BE2C (cell line): ENCODE measurements around the gene CFAP70. TPM values are rescaled to one million over a fixed set of nuclear protein-coding genes. Genes with fewer than 3 reads are reported as not detected.
A peak's percentile ranks its signal among the peaks of the same experiment; 100 is the strongest.

Experiments
- DNase-seq: peaks from one replicate; pipeline ENCODE4 v3.0.0-alpha.2; 2020
- H3K27me3 ChIP-seq: fragments of 250-450 bp; sonication (Bioruptor Pico); 2 replicates; pipeline ENCODE4 v1.5.1; 2020; ENCODE audit warnings: mild to moderate bottlenecking
- H3K36me3 ChIP-seq: fragments of 250-450 bp; sonication (Bioruptor Pico); 2 replicates; pipeline ENCODE4 v1.5.1; 2020; ENCODE audit warnings: mild to moderate bottlenecking
- H3K4me1 ChIP-seq: fragments of 250-450 bp; sonication (Bioruptor Pico); 2 replicates; pipeline ENCODE4 v1.5.1; 2020
- H3K4me3 ChIP-seq: 2 replicates; pipeline ENCODE4 v1.5.1; 2011; ENCODE audit warnings: low read depth, low read length
- H3K9me3 ChIP-seq: fragments of 250-450 bp; sonication (Bioruptor Pico); 2 replicates; pipeline ENCODE4 v1.5.1; 2020
- CTCF ChIP-seq: IDR thresholded peaks from 2 replicates; pipeline ENCODE4 v1.5.1; 2012; ENCODE audit warnings: mild to moderate bottlenecking, low read depth, low read length
- polyA plus RNA-seq: library from polyadenylated mRNA; unstranded; fragments of >200 nt; gene quantifications from one replicate; pipeline ENCODE4 v1.2.1, GENCODE V29; 2012; ENCODE audit warnings: low read depth, missing spikeins; ENCODE audit not compliant: insufficient read length, insufficient read depth

The CFAP70 gene
- 0.79 TPM for polyA plus RNA-seq

DNA sequence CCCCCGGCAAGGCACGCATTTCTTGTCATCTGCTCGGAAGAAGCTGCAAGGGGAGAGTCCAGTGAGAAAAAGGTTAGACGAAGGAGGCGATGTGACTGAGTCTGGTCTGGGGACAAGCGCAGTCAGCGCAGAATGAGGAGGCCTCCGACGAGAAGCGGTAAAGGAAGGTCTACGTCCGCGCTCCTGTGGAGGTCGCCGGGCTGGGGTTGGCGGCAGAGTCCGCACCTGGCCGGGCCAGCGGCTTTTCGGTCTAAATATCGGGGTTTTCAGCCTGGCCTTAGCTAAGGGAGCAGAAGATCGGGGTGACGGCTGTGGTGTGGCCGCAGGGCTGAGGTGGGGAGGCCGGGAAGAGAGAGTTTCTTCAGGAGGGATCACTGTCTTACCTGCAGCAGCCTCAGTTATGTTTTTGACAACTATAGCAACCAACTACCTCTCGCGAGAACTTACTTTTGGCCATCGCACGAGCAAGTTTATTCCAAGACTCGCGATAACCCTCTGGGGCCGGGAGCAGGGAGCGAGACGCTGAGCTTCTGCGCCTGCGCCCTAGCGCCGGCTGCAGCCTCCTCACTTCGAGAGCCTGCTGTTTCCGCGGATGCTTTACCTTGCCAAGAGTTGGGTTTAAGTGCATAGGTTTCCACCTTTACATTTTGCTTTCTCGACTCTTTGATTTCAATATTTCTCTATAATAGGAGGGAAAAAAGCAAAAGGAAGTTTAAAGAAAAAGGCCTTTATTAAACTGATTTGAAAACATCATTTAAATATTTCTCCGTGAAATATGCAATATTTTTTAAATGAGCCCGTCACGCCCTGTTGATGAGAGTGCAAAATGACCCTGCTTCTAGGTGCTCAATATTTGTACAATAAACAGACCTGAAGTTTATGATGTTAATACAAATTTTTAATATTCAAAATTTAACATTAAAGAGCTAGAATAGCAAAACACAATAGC lies at the start of gene CFAP70:
CFAP70 (minus strand) TSS at position 534 of the 949 bp plus-strand sequence. CDS start 4,068 bp downstream, outside the sequence.
- H3K4me1 ChIP-seq = no peaks in the 10 kb centered on the region
- TF ChIP-seq CTCF = no peak
- peak within 1 kb of the TSS; percentile 85 for H3K4me3 ChIP-seq
- H3K27me3 ChIP-seq = peaks cover 30% of the 10 kb centered on the region
- peak; percentile 95 for DNase-seq
- no peaks in the 10 kb centered on the region for H3K36me3 ChIP-seq
- H3K9me3 ChIP-seq = no peaks in the 10 kb centered on the region

DNA sequence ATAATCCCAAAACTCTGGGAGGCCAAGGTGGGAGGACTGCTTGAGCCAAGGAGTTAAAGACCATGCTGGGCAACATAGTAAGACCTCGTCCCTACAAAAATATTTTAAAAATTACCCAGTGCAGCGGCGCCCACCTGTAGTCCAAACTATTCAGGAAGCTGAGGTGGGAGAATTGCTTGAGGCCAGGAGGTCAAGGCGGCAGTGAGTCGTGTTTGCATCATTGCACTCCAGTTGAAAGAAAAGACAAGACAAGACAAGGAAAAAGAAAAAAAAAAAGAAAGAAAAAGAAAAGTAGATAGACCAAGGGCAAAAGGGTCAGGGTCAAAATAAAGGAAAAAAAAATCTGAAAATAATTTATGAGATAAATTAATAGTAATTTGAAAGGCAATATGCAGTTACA lies 49.4 kb upstream of the CFAP70 start:
- DNase-seq = no peak
- no peak for TF ChIP-seq CTCF
- no peaks in the 10 kb centered on the region for H3K27me3 ChIP-seq
- H3K4me3 ChIP-seq = no peak overlapping the region
- no peaks in the 10 kb centered on the region for H3K36me3 ChIP-seq
- H3K4me1 ChIP-seq = no peaks in the 10 kb centered on the region; the same call in 1 of the 2 replicates
- H3K9me3 ChIP-seq = no peaks in the 10 kb centered on the region

- H3K36me3 ChIP-seq = no peaks in the 10 kb centered on the region
- TF ChIP-seq CTCF = no peak
Measured at GRCh38 chr10:73407495-73407894, 48.8 kb upstream of the CFAP70 start.

GRCh38 chr10:73406846-73407245 lies 48.2 kb upstream of the CFAP70 start:
- no peaks in the 10 kb centered on the region for H3K36me3 ChIP-seq
- H3K4me3 ChIP-seq = no peak overlapping the region
- no peaks in the 10 kb centered on the region for H3K27me3 ChIP-seq
- H3K4me1 ChIP-seq = no peaks in the 10 kb centered on the region
- TF ChIP-seq CTCF = no peak
- no peak for DNase-seq
- H3K9me3 ChIP-seq = no peaks in the 10 kb centered on the region

More at GRCh38 chr10:73407495-73407894, 48.8 kb upstream of the CFAP70 start:
- H3K27me3 ChIP-seq = no peaks in the 10 kb centered on the region
- no peak for DNase-seq
- H3K4me3 ChIP-seq = no peak overlapping the region
- no peaks in the 10 kb centered on the region for H3K9me3 ChIP-seq
- H3K4me1 ChIP-seq = no peaks in the 10 kb centered on the region

DNA sequence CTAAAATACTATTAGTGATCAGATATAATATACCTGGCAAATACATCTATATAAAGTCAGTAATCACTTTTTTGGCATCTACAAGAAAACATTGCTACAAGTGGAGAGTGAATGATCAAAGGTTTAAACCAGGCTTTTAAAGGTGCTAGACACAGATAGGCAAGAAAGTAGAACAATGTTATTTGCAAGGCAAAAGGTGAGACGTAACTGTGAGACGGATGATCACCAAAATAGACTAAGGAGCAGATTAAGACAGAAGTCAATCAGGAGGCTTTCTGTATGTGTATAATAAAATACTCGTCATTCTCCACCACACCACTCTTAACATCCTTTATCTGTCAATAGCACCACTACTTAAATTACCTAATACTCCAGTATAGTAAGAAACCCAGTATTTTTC lies 46.9 kb upstream of the CFAP70 start:
- no peak for DNase-seq
- no peaks in the 10 kb centered on the region for H3K27me3 ChIP-seq
- H3K4me3 ChIP-seq = no peak overlapping the region
- H3K9me3 ChIP-seq = no peaks in the 10 kb centered on the region
- no peak for TF ChIP-seq CTCF
- no peaks in the 10 kb centered on the region for H3K36me3 ChIP-seq
- H3K4me1 ChIP-seq = no peaks in the 10 kb centered on the region

GRCh38 chr10:73404690-73405089 lies 46.0 kb upstream of the CFAP70 start:
- no peak overlapping the region for H3K4me3 ChIP-seq
- no peak for DNase-seq
- H3K9me3 ChIP-seq = no peaks in the 10 kb centered on the region
- no peaks in the 10 kb centered on the region for H3K36me3 ChIP-seq
- no peak for TF ChIP-seq CTCF
- H3K27me3 ChIP-seq = no peaks in the 10 kb centered on the region
- H3K4me1 ChIP-seq = no peaks in the 10 kb centered on the region
